Naive thymus-derived CD4-positive, alpha-beta T cell (primary cell): Measurements from ENCODE around the gene GTF2F2. TPM values are rescaled to one million over a fixed set of nuclear protein-coding genes. Genes with fewer than 3 reads are reported as not detected.
A peak's percentile ranks its signal among the peaks of the same experiment; 100 is the strongest.

Source experiments
- ATAC-seq: fragments of 150-1000 bp; cut with Tn5 transposase; 2 replicates; pipeline ENCODE4 v1.10.0; 2021; ENCODE audit warnings: mild to moderate bottlenecking, moderate library complexity
- CTCF ChIA-PET: fragments of 350-600 bp; sonication (Branson Sonifier 250); formaldehyde crosslinking; loops from one replicate; lab custom pipeline; 2021; ENCODE audit warnings: antibody characterized with exemption; lab: Charles Lee
- POLR2A ChIA-PET: fragments of 350-600 bp; sonication (Branson Sonifier 250); formaldehyde crosslinking; loops from one replicate; lab custom pipeline; 2021; ENCODE audit warnings: antibody characterized with exemption, inconsistent platforms; lab: Charles Lee
- DNase-seq, 9 donors: peaks; one replicate each; pipeline versions ENCODE4 v3.0.0 to v3.0.0-alpha.2; 2020 to 2022; ENCODE audit warnings: mixed read lengths in 1 of 9
- H3K27ac ChIP-seq: one replicate; pipeline ENCODE4 v1.7.0; 2013; ENCODE audit warnings: mild to moderate bottlenecking, low read depth, low read length, moderate library complexity
- H3K27me3 ChIP-seq, 2 donors: one replicate each; pipeline ENCODE4 v1.7.0; 2013; ENCODE audit warnings: low read length in 2 of 2, mild to moderate bottlenecking in 2 of 2, moderate library complexity in 2 of 2; ENCODE audit not compliant: control insufficient read depth in 2 of 2, insufficient read depth in 2 of 2
- H3K36me3 ChIP-seq, 3 experiments: 1 replicate in 2 of 3; 2 replicates in 1 of 3; pipeline ENCODE4 v1.7.0; 2013; ENCODE audit warnings: low read length in 3 of 3, mild to moderate bottlenecking in 3 of 3, moderate library complexity in 1 of 3; ENCODE audit not compliant: insufficient read depth in 3 of 3, control insufficient read depth in 2 of 3
- H3K4me1 ChIP-seq, 2 donors: one replicate each; pipeline ENCODE4 v1.7.0; 2013; ENCODE audit warnings: low read length in 2 of 2, mild to moderate bottlenecking in 2 of 2, moderate library complexity in 1 of 2; ENCODE audit not compliant: control insufficient read depth in 2 of 2, insufficient read depth in 2 of 2
- H3K4me3 ChIP-seq: 2 replicates; pipeline ENCODE4 v1.7.0; 2013; ENCODE audit warnings: mild to moderate bottlenecking, low read length
- H3K9me3 ChIP-seq, 3 experiments: 1 replicate in 2 of 3; 2 replicates in 1 of 3; pipeline ENCODE4 v1.7.0; 2013; ENCODE audit warnings: low read length in 3 of 3; ENCODE audit not compliant: control insufficient read depth in 2 of 3
- H3K27ac Mint-ChIP-seq, 9 donors: one replicate each; pipeline ENCODE4 v1.8.0; 2020 to 2022; ENCODE audit warnings: mixed read lengths in 9 of 9, mild to moderate bottlenecking in 8 of 9, moderate library complexity in 5 of 9, inconsistent platforms in 2 of 9
- H3K27me3 Mint-ChIP-seq, 5 donors: one replicate each; pipeline ENCODE4 v1.8.0; 2021 to 2022; ENCODE audit warnings: mixed read lengths in 5 of 5, mild to moderate bottlenecking in 1 of 5
- H3K36me3 Mint-ChIP-seq, 5 donors: one replicate each; pipeline ENCODE4 v1.8.0; 2020 to 2022; ENCODE audit warnings: mixed read lengths in 5 of 5, mild to moderate bottlenecking in 3 of 5, inconsistent platforms in 1 of 5
- H3K4me1 Mint-ChIP-seq, 7 donors: one replicate each; pipeline ENCODE4 v1.8.0; 2020 to 2022; ENCODE audit warnings: mixed read lengths in 7 of 7, mild to moderate bottlenecking in 3 of 7, inconsistent platforms in 1 of 7
- H3K4me3 Mint-ChIP-seq, 10 donors: one replicate each; pipeline ENCODE4 v1.8.0; 2020 to 2022; ENCODE audit warnings: mild to moderate bottlenecking in 10 of 10, mixed read lengths in 10 of 10, moderate library complexity in 6 of 10, inconsistent platforms in 2 of 10
- H3K9me3 Mint-ChIP-seq, 11 donors: one replicate each; pipeline ENCODE4 v1.8.0; 2020 to 2022; ENCODE audit warnings: mixed read lengths in 11 of 11, mild to moderate bottlenecking in 4 of 11, inconsistent platforms in 1 of 11, moderate library complexity in 1 of 11
- intact Hi-C, 2 donors: fragments of 100-400 bp; cut with micrococcal nuclease; formaldehyde crosslinking; loops; one replicate each; pipeline ENCODE4 v1.15.1; 2023
- polyA plus RNA-seq, 2 donors: library from polyadenylated mRNA; unstranded; fragments of 300-500 nt; fragmentation: Illumina TruSeq; gene quantifications; one replicate each; pipeline ENCODE4 v1.2.3, GENCODE V29; 2021
- total RNA-seq, 6 experiments: library from RNA in 5 of 6; stranded (reverse) in 5 of 6; gene quantifications; 1 replicate in 5 of 6; 2 replicates in 1 of 6; pipeline ENCODE4 v1.2.3 and lab custom pipeline; 2021 to 2026

The GTF2F2 gene
- total and polyA plus RNA-seq, 7 experiments from 2014 or later, result 6.7 to 20.4 (median 14.1) TPM

GRCh38 chr13:45320876-45321629, 200.7 kb downstream of the GTF2F2 start:
- Histone ChIP-seq H3K27ac (no peak overlapping the region), H3K9me3 (no peaks in the 10 kb centered on the region), H3K27me3 (no peaks in the 10 kb centered on the region), H3K36me3 (no peaks in the 10 kb centered on the region), H3K4me1 (no peaks in the 10 kb centered on the region), H3K4me3 (no peak overlapping the region)
- ATAC-seq (peak; percentile 63), DNase-seq (no peak)
- Mint-ChIP-seq H3K36me3 (no peaks in the 10 kb centered on the region), H3K4me3 (no peak overlapping the region), H3K27ac (no peak overlapping the region), H3K9me3 (no peaks in the 10 kb centered on the region), H3K27me3 (peaks cover 0 to 2% (median 0%) of the 10 kb centered on the region in 5 donors), H3K4me1 (peaks cover 0 to 11% (median 7%) of the 10 kb centered on the region in 7 donors)
- ChIA-PET CTCF (interaction anchor here (0.6 to 1.1 kb wide), 2 partner anchors 11 to 373 kb away, joined by 5 read pairs; no protein-coding TSS in a partner anchor), POLR2A (no interaction called here)
- intact Hi-C loops, result no loop called here

- peaks cover 14 to 34% of the 10 kb centered on the region in 2 donors for H3K4me1 ChIP-seq
- Mint-ChIP-seq H3K4me1 (peaks cover 20 to 50% (median 40%) of the 10 kb centered on the region in 7 donors), H3K4me3 (no peak overlapping the region), H3K36me3 (peaks cover 0 to 4% (median 0%) of the 10 kb centered on the region in 5 donors), H3K9me3 (no peaks in the 10 kb centered on the region), H3K27ac (peak overlapping the region in 2 of 9 donors; percentile 51 to 72), H3K27me3 (no peaks in the 10 kb centered on the region)
- intact Hi-C loops, result no loop called here
- H3K4me3 ChIP-seq, result no peak overlapping the region
- no peak overlapping the region for H3K27ac ChIP-seq
- H3K27me3 ChIP-seq, result no peaks in the 10 kb centered on the region
- CTCF ChIA-PET, result no interaction called here
- H3K36me3 ChIP-seq, result no peaks in the 10 kb centered on the region
- ATAC-seq (peak; percentile 33), DNase-seq (no peak)
- POLR2A ChIA-PET, result interaction anchor here (0.8 to 1.3 kb wide), 2 partner anchors 11 to 15 kb away, joined by 3 to 5 read pairs; partner anchors contain the start of gene TPT1
- no peaks in the 10 kb centered on the region for H3K9me3 ChIP-seq
These were observed 205.5 kb downstream of the GTF2F2 start for GRCh38 chr13:45325806-45326205.

GRCh38 chr13:45327253-45327955, 207.1 kb downstream of the GTF2F2 start:
- Mint-ChIP-seq H3K9me3 (no peaks in the 10 kb centered on the region), H3K4me1 (peaks cover 30 to 66% (median 54%) of the 10 kb centered on the region in 7 donors), H3K36me3 (peaks cover 0 to 4% (median 0%) of the 10 kb centered on the region in 5 donors), H3K4me3 (peak overlapping the region; percentile 24 to 79 (median 54)), H3K27me3 (no peaks in the 10 kb centered on the region), H3K27ac (peak overlapping the region; percentile 40 to 92 (median 74))
- ATAC-seq (no peak), DNase-seq (peak in 1 of 9 donors; percentile 19)
- ChIA-PET POLR2A (interaction anchor here (1.1 kb wide), 1 partner anchor 13 kb away, joined by 3 read pairs; the partner anchor contains the start of gene TPT1), CTCF (no interaction called here)
- intact Hi-C loops, result no loop called here
- peaks cover 14 to 39% of the 10 kb centered on the region in 2 donors for H3K4me1 ChIP-seq
- H3K36me3 ChIP-seq, result no peaks in the 10 kb centered on the region
- no peak overlapping the region for H3K27ac ChIP-seq
- no peak overlapping the region for H3K4me3 ChIP-seq
- no peaks in the 10 kb centered on the region for H3K27me3 ChIP-seq
- H3K9me3 ChIP-seq, result no peaks in the 10 kb centered on the region

GRCh38 chr13:45328661-45329111, 208.4 kb downstream of the GTF2F2 start:
- Histone ChIP-seq H3K27ac (no peak overlapping the region), H3K4me3 (no peak overlapping the region), H3K36me3 (no peaks in the 10 kb centered on the region), H3K4me1 (peaks cover 25 to 51% of the 10 kb centered on the region in 2 donors), H3K9me3 (no peaks in the 10 kb centered on the region), H3K27me3 (no peaks in the 10 kb centered on the region)
- DNase-seq (no peak), ATAC-seq (no peak)
- peak overlapping the region in 7 of 10 donors; percentile 13 to 69 (median 50) for H3K4me3 Mint-ChIP-seq
- H3K4me1 Mint-ChIP-seq, result peaks cover 41 to 79% (median 67%) of the 10 kb centered on the region in 7 donors
- H3K36me3 Mint-ChIP-seq, result peaks cover 0 to 13% (median 0%) of the 10 kb centered on the region in 5 donors
- intact Hi-C loops, result loop anchor here in 1 of 2 donors (1.0 kb wide), 1 partner anchor 13 kb away; the partner anchor contains the start of gene TPT1
- peak overlapping the region in 6 of 9 donors; percentile 17 to 92 (median 78) for H3K27ac Mint-ChIP-seq
- ChIA-PET CTCF (no interaction called here), POLR2A (interaction anchor here (3.6 kb wide), 1 partner anchor 12 kb away, joined by 22 read pairs; the partner anchor contains the start of gene TPT1)
- H3K9me3 Mint-ChIP-seq, result no peaks in the 10 kb centered on the region
- no peaks in the 10 kb centered on the region for H3K27me3 Mint-ChIP-seq

GRCh38 chr13:45331123-45331619, 210.9 kb downstream of the GTF2F2 start:
- ATAC-seq (no peak), DNase-seq (no peak)
- Histone ChIP-seq H3K4me3 (no peak overlapping the region), H3K4me1 (peaks cover 46 to 67% of the 10 kb centered on the region in 2 donors), H3K36me3 (peaks cover 0 to 10% (median 2%) of the 10 kb centered on the region in 3 experiments), H3K27me3 (no peaks in the 10 kb centered on the region), H3K9me3 (no peaks in the 10 kb centered on the region), H3K27ac (no peak overlapping the region)
- POLR2A ChIA-PET, result interaction anchor here (0.7 to 3.6 kb wide), 4 partner anchors 9 to 1056 kb away, joined by 3 to 22 read pairs (median 3); partner anchors contain the start of gene TPT1
- intact Hi-C loops, result loop anchor here in 1 of 2 donors (5.0 kb wide), 1 partner anchor 36 kb away; no protein-coding TSS in a partner anchor
- Mint-ChIP-seq H3K36me3 (peaks cover 0 to 24% (median 6%) of the 10 kb centered on the region in 5 donors), H3K27ac (peak overlapping the region in 8 of 9 donors; percentile 26 to 92 (median 84)), H3K27me3 (no peaks in the 10 kb centered on the region), H3K4me1 (peaks cover 61 to 93% (median 83%) of the 10 kb centered on the region in 7 donors), H3K9me3 (peaks cover 0 to 2% (median 0%) of the 10 kb centered on the region in 11 donors), H3K4me3 (peak overlapping the region in 4 of 10 donors; percentile 4 to 10 (median 6))
- CTCF ChIA-PET, result interaction anchor here (0.8 to 2.0 kb wide), 2 partner anchors 9 to 284 kb away, joined by 3 to 7 read pairs; no protein-coding TSS in a partner anchor

GRCh38 chr13:45331692-45332035, 211.4 kb downstream of the GTF2F2 start:
- peaks cover 48 to 67% of the 10 kb centered on the region in 2 donors for H3K4me1 ChIP-seq
- Mint-ChIP-seq H3K36me3 (peaks cover 0 to 29% (median 11%) of the 10 kb centered on the region in 5 donors), H3K27ac (peak overlapping the region in 8 of 9 donors; percentile 26 to 92 (median 84)), H3K27me3 (no peaks in the 10 kb centered on the region), H3K4me1 (peaks cover 64 to 98% (median 88%) of the 10 kb centered on the region in 7 donors), H3K9me3 (peaks cover 0 to 2% (median 0%) of the 10 kb centered on the region in 11 donors), H3K4me3 (peak overlapping the region in 2 of 10 donors; percentile 5 to 7)
- intact Hi-C loops, result loop anchor here in 1 of 2 donors (5.0 kb wide), 1 partner anchor 36 kb away; no protein-coding TSS in a partner anchor
- no peak overlapping the region for H3K4me3 ChIP-seq
- H3K27ac ChIP-seq, result no peak overlapping the region
- peaks cover 4 to 15% (median 7%) of the 10 kb centered on the region in 3 experiments for H3K36me3 ChIP-seq
- POLR2A ChIA-PET, result interaction anchor here (0.6 to 3.6 kb wide), 4 partner anchors 9 to 1057 kb away, joined by 3 to 22 read pairs (median 3); partner anchors contain the start of gene TPT1
- ATAC-seq, result no peak
- no peaks in the 10 kb centered on the region for H3K9me3 ChIP-seq
- CTCF ChIA-PET, result interaction anchor here (2.0 kb wide), 1 partner anchor 8 kb away, joined by 7 read pairs; no protein-coding TSS in a partner anchor
- no peak for DNase-seq
- H3K27me3 ChIP-seq, result no peaks in the 10 kb centered on the region
